Measurements from ENCODE around the gene NRXN2.

NRXN2 gene

GRCh38 chr11:64644647-64645275 lies 78.2 kb downstream of the NRXN2 start:
- no peak overlapping the region for H3K4me3 ChIP-seq (ENCODE audit: low read length)
- DNase-seq (ENCODE audit: low read depth, low spot score): no peak

GRCh38 chr11:64643920-64644646 lies 78.9 kb downstream of the NRXN2 start:
- no peak overlapping the region for H3K4me3 ChIP-seq (ENCODE audit: low read length)
- DNase-seq (ENCODE audit: low read depth, low spot score): no peak

- H3K4me3 ChIP-seq (ENCODE audit: low read length): no peak overlapping the region
- DNase-seq (ENCODE audit: low read depth, low spot score): no peak
Observed at GRCh38 chr11:64643256-64643881, 79.6 kb downstream of the NRXN2 start.

- no peak overlapping the region for H3K4me3 ChIP-seq (ENCODE audit: low read length)
Observed at GRCh38 chr11:64642871-64643255, 80.1 kb downstream of the NRXN2 start.

GRCh38 chr11:64642418-64642735 lies 80.6 kb downstream of the NRXN2 start:
- H3K4me3 ChIP-seq (ENCODE audit: low read length): no peak overlapping the region
- DNase-seq (ENCODE audit: low read depth, low spot score): no peak

More at GRCh38 chr11:64642871-64643255, 80.1 kb downstream of the NRXN2 start:
- no peak for DNase-seq (ENCODE audit: low read depth, low spot score)

- H3K4me3 ChIP-seq (ENCODE audit: low read length): no peak overlapping the region
- no peak for DNase-seq (ENCODE audit: low read depth, low spot score)
Observed at GRCh38 chr11:64641596-64642417, 81.2 kb downstream of the NRXN2 start.

GRCh38 chr11:64639885-64640284 lies 83.1 kb downstream of the NRXN2 start:
- DNase-seq (ENCODE audit: low read depth, low spot score): no peak
- no peak overlapping the region for H3K4me3 ChIP-seq (ENCODE audit: low read length)

GRCh38 chr11:64638829-64639228 lies 84.2 kb downstream of the NRXN2 start:
- DNase-seq (ENCODE audit: low read depth, low spot score): no peak
- H3K4me3 ChIP-seq (ENCODE audit: low read length): no peak overlapping the region

GRCh38 chr11:64638018-64638665 lies 84.9 kb downstream of the NRXN2 start:
- no peak for DNase-seq (ENCODE audit: low read depth, low spot score)
- H3K4me3 ChIP-seq (ENCODE audit: low read length): no peak overlapping the region

GRCh38 chr11:64637334-64638017 lies 85.5 kb downstream of the NRXN2 start:
- DNase-seq (ENCODE audit: low read depth, low spot score): no peak
- no peak overlapping the region for H3K4me3 ChIP-seq (ENCODE audit: low read length)

- no peak overlapping the region for H3K4me3 ChIP-seq (ENCODE audit: low read length)
Observed at GRCh38 chr11:64633555-64634159, 89.3 kb downstream of the NRXN2 start.

GRCh38 chr11:64632654-64633053 lies 90.3 kb downstream of the NRXN2 start:
- H3K4me3 ChIP-seq (ENCODE audit: low read length): no peak overlapping the region
- no peak for DNase-seq (ENCODE audit: low read depth, low spot score)

More at GRCh38 chr11:64633555-64634159, 89.3 kb downstream of the NRXN2 start:
- no peak for DNase-seq (ENCODE audit: low read depth, low spot score)

- H3K4me3 ChIP-seq (ENCODE audit: low read length): no peak overlapping the region
- no peak for DNase-seq (ENCODE audit: low read depth, low spot score)
Observed at GRCh38 chr11:64632237-64632636, 90.8 kb downstream of the NRXN2 start.

- H3K4me3 ChIP-seq (ENCODE audit: low read length): no peak overlapping the region
- DNase-seq (ENCODE audit: low read depth, low spot score): no peak
Observed at GRCh38 chr11:64631675-64632074, 91.3 kb downstream of the NRXN2 start.

- no peak overlapping the region for H3K4me3 ChIP-seq (ENCODE audit: low read length)
- no peak for DNase-seq (ENCODE audit: low read depth, low spot score)
Observed at GRCh38 chr11:64629796-64630562, 93.0 kb downstream of the NRXN2 start.

- no peak overlapping the region for H3K4me3 ChIP-seq (ENCODE audit: low read length)
- DNase-seq (ENCODE audit: low read depth, low spot score): no peak
Observed at GRCh38 chr11:64629103-64629502, 93.9 kb downstream of the NRXN2 start.

GRCh38 chr11:64628596-64628995 lies 94.4 kb downstream of the NRXN2 start:
- DNase-seq (ENCODE audit: low read depth, low spot score): no peak
- no peak overlapping the region for H3K4me3 ChIP-seq (ENCODE audit: low read length)

GRCh38 chr11:64627371-64627770 lies 95.6 kb downstream of the NRXN2 start:
- DNase-seq (ENCODE audit: low read depth, low spot score): no peak

More at GRCh38 chr11:64627371-64627770, 95.6 kb downstream of the NRXN2 start:
- H3K4me3 ChIP-seq (ENCODE audit: low read length): no peak overlapping the region

Measured in Jurkat, Clone E6-1 (cell line).